A549 (cell line): Measurements from ENCODE around the gene TSPAN33. TPM values are rescaled to one million over a fixed set of nuclear protein-coding genes. Genes with fewer than 3 reads are reported as not detected.
A peak's percentile ranks its signal among the peaks of the same experiment; 100 is the strongest.

Experiments used
- ATAC-seq, 2 experiments: fragments of 200-7000 bp in 1 of 2; fragments of >200 bp in 1 of 2; cut with Nextera tagmentation in 1 of 2; cut with Tn5 transposase in 1 of 2; 3 replicates each; pipeline versions ENCODE4 v1.8.0 to v1.9.1; 2018 to 2020; ENCODE audit warnings: mild to moderate bottlenecking in 1 of 2, moderate library complexity in 1 of 2
- CTCF ChIA-PET: fragments of 300-600 bp; sonication (Branson Sonifier 250); formaldehyde crosslinking; extraction: SDS; loops from one replicate; lab custom pipeline; 2021; ENCODE audit warnings: antibody characterized with exemption, inconsistent platforms; lab: Yijun Ruan, JAX
- POLR2A ChIA-PET: fragments of 350-600 bp; formaldehyde crosslinking; extraction: SDS; loops from one replicate; lab custom pipeline; 2021; ENCODE audit warnings: antibody characterized with exemption, inconsistent platforms; lab: Yijun Ruan, JAX
- DNase-seq, 2 experiments: peaks; one replicate each; pipeline versions ENCODE4 v3.0.0 to v3.0.0-alpha.2; 2011 to 2016; ENCODE audit warnings: low read depth in 1 of 2, low spot score in 1 of 2
- FAIRE-seq: peaks from 2 replicates; lab custom pipeline; 2011; peaks lifted over from hg19 to GRCh38; lab: Jason Lieb, UNC
- H3K27ac ChIP-seq, 2 experiments: fragments of >200 bp; sonication (Bioruptor Twin); formaldehyde crosslinking; 3 replicates each; pipeline ENCODE4 v1.5.1; 2016 to 2017
- H3K4me1 ChIP-seq: fragments of >200 bp; sonication (Bioruptor Twin); formaldehyde crosslinking; 3 replicates; pipeline ENCODE4 v1.6.1; 2016
- H3K4me2 ChIP-seq: fragments of >200 bp; sonication (Bioruptor Twin); formaldehyde crosslinking; 3 replicates; pipeline ENCODE4 v1.6.1; 2016
- H3K4me3 ChIP-seq: fragments of >200 bp; sonication (Bioruptor Twin); formaldehyde crosslinking; 3 replicates; pipeline ENCODE4 v1.5.1; 2016
- H3K9me3 ChIP-seq: fragments of >200 bp; sonication (Bioruptor Twin); formaldehyde crosslinking; 3 replicates; pipeline ENCODE4 v1.6.1; 2016
- BHLHE40 ChIP-seq: IDR thresholded peaks from 2 replicates; pipeline ENCODE4 v1.6.1; 2012; ENCODE audit warnings: low read depth, low read length, inconsistent platforms
- CHD2 ChIP-seq: fragments of 150-350 bp; IDR thresholded peaks from 2 replicates; pipeline ENCODE4 v1.6.1; 2014; ENCODE audit warnings: low read length; ENCODE audit not compliant: partially characterized antibody
- CTCF ChIP-seq: fragments of >200 bp; sonication (Bioruptor Twin); formaldehyde crosslinking; IDR thresholded peaks from 3 replicates; pipeline ENCODE4 v1.5.1; 2016
- E2F6 ChIP-seq: IDR thresholded peaks from 2 replicates; pipeline ENCODE4 v1.6.1; 2012; ENCODE audit warnings: low read depth, borderline replicate concordance
- EHF ChIP-seq: fragments of 250-450 bp; sonication (Bioruptor Pico); IDR thresholded peaks from 2 replicates; pipeline ENCODE4 v1.5.0; 2020; ENCODE audit warnings: mild to moderate bottlenecking
- EP300 ChIP-seq, 2 experiments: fragments of >200 bp; sonication (Bioruptor Twin); formaldehyde crosslinking; IDR thresholded peaks; 2 replicates in 1 of 2; 3 replicates in 1 of 2; pipeline ENCODE4 v1.6.1; 2016 to 2017
- ESRRA ChIP-seq: fragments of 150-350 bp; IDR thresholded peaks from 2 replicates; pipeline ENCODE4 v1.6.1; 2014; ENCODE audit warnings: mild to moderate bottlenecking, low read length, borderline replicate concordance
- FOSB ChIP-seq: fragments of 250-450 bp; sonication (Bioruptor Pico); IDR thresholded peaks from 2 replicates; pipeline ENCODE4 v1.5.0; 2020; ENCODE audit warnings: mild to moderate bottlenecking, moderate library complexity
- FOSL2 ChIP-seq, 2 experiments: fragments of 450-650 bp in 1 of 2; fragments of >200 bp in 1 of 2; sonication (Bioruptor Twin) in 1 of 2; formaldehyde crosslinking; IDR thresholded peaks; 2 replicates each; pipeline versions ENCODE4 v1.5.0 to v1.6.1; 2016 to 2020; ENCODE audit warnings: mild to moderate bottlenecking in 1 of 2, moderate library complexity in 1 of 2
- FOXS1 ChIP-seq: fragments of 250-450 bp; sonication (Bioruptor Pico); IDR thresholded peaks from 2 replicates; pipeline ENCODE4 v1.5.0; 2020; ENCODE audit warnings: mild to moderate bottlenecking, moderate library complexity
- HDAC2 ChIP-seq: fragments of 200-600 bp; sonication (generic); IDR thresholded peaks from 2 replicates; pipeline ENCODE4 v1.6.1; 2016
- HES2 ChIP-seq: fragments of >200 bp; sonication (Bioruptor Twin); formaldehyde crosslinking; IDR thresholded peaks from 2 replicates; pipeline ENCODE4 v1.6.1; 2016
- HOXA7 ChIP-seq: fragments of 250-450 bp; sonication (Bioruptor Pico); IDR thresholded peaks from 2 replicates; pipeline ENCODE4 v1.5.0; 2020; ENCODE audit warnings: mild to moderate bottlenecking, moderate library complexity
- JUN ChIP-seq, 2 experiments: fragments of >200 bp; sonication (Bioruptor Twin); formaldehyde crosslinking; IDR thresholded peaks; 2 replicates in 1 of 2; 3 replicates in 1 of 2; pipeline ENCODE4 v1.6.1; 2016 to 2017
- JUNB ChIP-seq: fragments of >200 bp; sonication (Bioruptor Twin); formaldehyde crosslinking; IDR thresholded peaks from 2 replicates; pipeline ENCODE4 v1.6.1; 2016
- KDM5A ChIP-seq: fragments of 200-600 bp; sonication (generic); IDR thresholded peaks from 2 replicates; pipeline ENCODE4 v1.6.1; 2016; ENCODE audit warnings: antibody characterized with exemption, mild to moderate bottlenecking
- MAX ChIP-seq: IDR thresholded peaks from 2 replicates; pipeline ENCODE4 v1.6.1; 2012
- MYC ChIP-seq: IDR thresholded peaks from 2 replicates; pipeline ENCODE4 v1.6.1; 2012; ENCODE audit warnings: mild to moderate bottlenecking, inconsistent platforms, low read length, improper control_type of control experiment, borderline replicate concordance
- NPAS2 ChIP-seq: fragments of 250-450 bp; sonication (Bioruptor Pico); IDR thresholded peaks from 2 replicates; pipeline ENCODE4 v1.8.0; 2022; ENCODE audit warnings: mild to moderate bottlenecking, moderate library complexity, borderline replicate concordance
- PHF8 ChIP-seq: fragments of 200-600 bp; sonication (generic); IDR thresholded peaks from 2 replicates; pipeline ENCODE4 v1.6.1; 2016; ENCODE audit warnings: low read depth, mild to moderate bottlenecking, antibody characterized with exemption, moderate library complexity, borderline replicate concordance
- POLR2A ChIP-seq: IDR thresholded peaks from 2 replicates; pipeline ENCODE4 v1.6.1; 2012; ENCODE audit warnings: mild to moderate bottlenecking, low read length
- RAD21 ChIP-seq, 2 experiments: fragments of >200 bp in 1 of 2; sonication (Bioruptor Twin) in 1 of 2; formaldehyde crosslinking in 1 of 2; IDR thresholded peaks in 1 of 2; conservative IDR thresholded peaks in 1 of 2; 2 replicates in 1 of 2; 3 replicates in 1 of 2; pipeline ENCODE4 v1.6.1; 2012 to 2018; ENCODE audit warnings: inconsistent platforms in 1 of 2
- SMC3 ChIP-seq: fragments of >200 bp; sonication (Bioruptor Twin); formaldehyde crosslinking; IDR thresholded peaks from 3 replicates; pipeline ENCODE4 v1.6.1; 2018; ENCODE audit warnings: inconsistent platforms
- TFCP2L1 ChIP-seq: fragments of 250-450 bp; sonication (Bioruptor Pico); IDR thresholded peaks from 2 replicates; pipeline ENCODE4 v1.5.0; 2021; ENCODE audit warnings: mild to moderate bottlenecking
- TP53 ChIP-seq: fragments of 250-450 bp; sonication (Bioruptor Pico); IDR thresholded peaks from 2 replicates; pipeline ENCODE4 v1.5.0; 2021; ENCODE audit warnings: mild to moderate bottlenecking, moderate library complexity
- USF2 ChIP-seq: fragments of 450-650 bp; IDR thresholded peaks from 2 replicates; pipeline ENCODE4 v1.6.1; 2014; ENCODE audit warnings: antibody characterized with exemption
- ZNF302 ChIP-seq: fragments of 250-450 bp; sonication (Bioruptor Pico); IDR thresholded peaks from 2 replicates; pipeline ENCODE4 v1.9.0; 2021; ENCODE audit warnings: inconsistent platforms, mild to moderate bottlenecking, moderate library complexity
- WGBS: methylation state at CpG from one replicate; pipeline ENCODE4 v1.1.6; 2017; ENCODE audit errors: missing lambda C conversion rate; 5-methylcytosine and 5-hydroxymethylcytosine counted together
- polyA plus RNA-seq, 4 experiments: library from polyadenylated mRNA; depleted of rRNA in 3 of 4; stranded (reverse); fragments of >200 nt; fragmentation: RNase III in 1 of 4; extraction: RNeasy Plus Mini Kit Qiagen cat#74134 plus additional on column Dnase treatment in 1 of 4; gene quantifications; 2 replicates in 3 of 4; 3 replicates in 1 of 4; pipeline ENCODE4 v1.2.3, GENCODE V29; 2011 to 2017

The TSPAN33 gene
- polyA plus RNA-seq, 2 of the 4 experiments (the other 2 are of a cell fraction): 5.0 to 9.1 TPM

- Histone ChIP-seq H3K4me3 (peak overlapping the region; percentile 87), H3K4me2 (peak overlapping the region; percentile 89), H3K4me1 (peaks cover 12% of the 10 kb centered on the region), H3K9me3 (no peaks in the 10 kb centered on the region), H3K27ac (peak overlapping the region; percentile 88 to 97; a peak in 5 of 6 replicates)
- no peak for DNase-seq
- ChIA-PET CTCF (interaction anchor here (1.0 to 2.6 kb wide), 3 partner anchors 26 to 135 kb away, joined by 3 to 12 read pairs (median 4); partner anchors contain the start of gene TNPO3), POLR2A (interaction anchor here (2.0 kb wide), 1 partner anchor 26 kb away, joined by 6 read pairs; no protein-coding TSS in a partner anchor)
- ATAC-seq: no peak
- FAIRE-seq: no peak
- whole genome bisulfite sequencing: 74% methylated on average over 13 of the region's 13 CpGs
- TF ChIP-seq TFCP2L1 (CRISPR knock-in tag): no peak
- TF ChIP-seq POLR2A: no peak
- TF ChIP-seq ESRRA: no peak
- TF ChIP-seq FOSL2 (IDR thresholded peaks at IDR 0.05): no peak
- no peak for TF ChIP-seq FOSL2 (CRISPR knock-in tag; IDR thresholded peaks at IDR 0.05)
- no peak for TF ChIP-seq CTCF
- TF ChIP-seq CHD2: no peak
- TF ChIP-seq HOXA7 (CRISPR knock-in tag): no peak
- TF ChIP-seq USF2: no peak
- no peak for TF ChIP-seq JUN (IDR thresholded peaks at IDR 0.05)
- no peak for TF ChIP-seq FOSB (CRISPR knock-in tag)
- no peak for TF ChIP-seq FOXS1 (CRISPR knock-in tag)
- no peak for TF ChIP-seq PHF8
- no peak for TF ChIP-seq HES2
- no peak for TF ChIP-seq JUNB
- TF ChIP-seq HDAC2: no peak
- no peak for TF ChIP-seq TP53 (CRISPR knock-in tag)
- TF ChIP-seq KDM5A: no peak
- TF ChIP-seq RAD21 (conservative IDR thresholded peaks at IDR 0.05 in 1 of 2, IDR thresholded peaks at IDR 0.05 in 1 of 2): no peak
Measured at GRCh38 chr7:129189661-129190310, 45.3 kb downstream of the TSPAN33 start.

- no peak for DNase-seq
- no peak for ATAC-seq
- H3K4me1 ChIP-seq: peaks cover 12% of the 10 kb centered on the region
- TF ChIP-seq BHLHE40 (no peak), SMC3 (no peak), PHF8 (no peak), CTCF (no peak), EHF (CRISPR knock-in tag) (no peak), MYC (no peak), JUNB (no peak), USF2 (no peak), EP300 (IDR thresholded peaks at IDR 0.05) (no peak), NPAS2 (CRISPR knock-in tag) (no peak), E2F6 (no peak), ZNF302 (no peak), MAX (no peak)
- TF ChIP-seq, all 56 proteins: peak for 0
- FAIRE-seq: no peak
- POLR2A ChIA-PET: no interaction called here
- H3K9me3 ChIP-seq: no peaks in the 10 kb centered on the region
- no peak overlapping the region for H3K27ac ChIP-seq
- no peak overlapping the region for H3K4me2 ChIP-seq
- WGBS: 76% methylated on average over 3 of the region's 3 CpGs
- no peak overlapping the region for H3K4me3 ChIP-seq
- CTCF ChIA-PET: interaction anchor here (1.2 to 1.4 kb wide), 2 partner anchors 20 to 25 kb away, joined by 3 to 4 read pairs; no protein-coding TSS in a partner anchor
Measured at GRCh38 chr7:129191272-129191671, 46.8 kb downstream of the TSPAN33 start.
